Suppressor macrophage treated with lipopolysaccharide for 4 hours (primary cell): ENCODE results near the gene HLCS.

Experiments used
- DNase-seq: peaks from one replicate; pipeline ENCODE4 v3.0.0-alpha.2; 2020

The HLCS gene

GRCh38 chr21:36766511-36766910, 200.0 kb downstream of the HLCS start:
- no peak for DNase-seq

DNA sequence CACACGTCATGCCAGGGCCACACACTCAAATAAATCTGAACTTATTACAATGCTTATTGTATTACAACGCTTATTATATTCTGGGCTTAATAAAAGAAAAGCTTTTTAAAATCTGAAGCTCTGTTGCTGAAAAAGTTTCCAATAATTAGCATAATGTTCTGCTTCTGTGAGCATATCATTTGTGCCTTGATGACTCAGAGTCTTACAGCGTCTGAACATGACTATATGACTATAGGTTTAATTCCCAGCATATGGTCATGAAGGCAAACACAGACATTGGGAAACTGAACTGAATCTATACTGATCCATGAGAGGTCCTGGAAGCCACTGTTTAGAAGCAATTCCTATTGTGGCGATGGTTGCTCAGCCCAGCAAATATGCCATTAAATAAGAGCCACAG, 201.2 kb downstream of the HLCS start:
- DNase-seq = no peak

GRCh38 chr21:36763305-36763704, 203.2 kb downstream of the HLCS start:
- no peak for DNase-seq

DNA sequence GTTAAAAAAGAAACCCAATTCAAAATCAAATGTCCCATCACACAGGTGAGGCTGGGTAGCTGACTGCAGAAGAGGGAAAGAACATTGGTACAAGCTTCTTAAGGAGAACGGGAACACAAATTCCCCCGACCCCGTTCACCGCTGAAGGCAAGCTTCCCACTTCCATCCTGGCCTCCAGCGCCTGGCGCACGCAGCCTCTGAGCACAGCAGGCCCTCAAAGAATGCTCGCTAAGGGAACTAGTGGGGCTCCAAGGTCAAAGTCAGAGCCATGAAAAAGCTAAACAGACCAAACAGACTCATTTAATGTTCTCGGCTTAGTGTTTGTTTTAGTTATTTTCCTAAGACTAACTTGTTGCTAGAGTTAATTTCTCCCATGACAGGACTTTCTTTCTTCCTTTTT, 203.8 kb downstream of the HLCS start:
- no peak for DNase-seq

DNA sequence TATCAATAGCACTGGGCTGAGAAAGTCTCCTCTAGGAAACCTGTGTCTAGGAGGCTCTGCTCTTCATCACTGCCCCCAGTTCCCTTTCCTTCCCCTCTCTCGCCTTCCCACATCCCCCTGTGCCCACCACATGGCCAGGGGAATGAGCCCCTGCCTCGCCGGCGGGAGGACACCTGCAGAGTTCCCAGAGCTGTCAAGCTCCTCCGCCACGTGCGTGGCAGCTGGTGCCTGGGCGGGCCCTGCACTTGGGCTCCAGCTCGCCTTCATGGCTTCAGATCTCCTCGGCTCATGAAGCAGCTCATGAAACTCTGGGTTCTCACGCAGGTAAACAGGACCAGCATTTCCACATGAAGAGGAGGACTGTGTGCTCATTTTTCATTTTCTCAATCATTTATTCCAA, 204.8 kb downstream of the HLCS start:
- DNase-seq = no peak

DNA sequence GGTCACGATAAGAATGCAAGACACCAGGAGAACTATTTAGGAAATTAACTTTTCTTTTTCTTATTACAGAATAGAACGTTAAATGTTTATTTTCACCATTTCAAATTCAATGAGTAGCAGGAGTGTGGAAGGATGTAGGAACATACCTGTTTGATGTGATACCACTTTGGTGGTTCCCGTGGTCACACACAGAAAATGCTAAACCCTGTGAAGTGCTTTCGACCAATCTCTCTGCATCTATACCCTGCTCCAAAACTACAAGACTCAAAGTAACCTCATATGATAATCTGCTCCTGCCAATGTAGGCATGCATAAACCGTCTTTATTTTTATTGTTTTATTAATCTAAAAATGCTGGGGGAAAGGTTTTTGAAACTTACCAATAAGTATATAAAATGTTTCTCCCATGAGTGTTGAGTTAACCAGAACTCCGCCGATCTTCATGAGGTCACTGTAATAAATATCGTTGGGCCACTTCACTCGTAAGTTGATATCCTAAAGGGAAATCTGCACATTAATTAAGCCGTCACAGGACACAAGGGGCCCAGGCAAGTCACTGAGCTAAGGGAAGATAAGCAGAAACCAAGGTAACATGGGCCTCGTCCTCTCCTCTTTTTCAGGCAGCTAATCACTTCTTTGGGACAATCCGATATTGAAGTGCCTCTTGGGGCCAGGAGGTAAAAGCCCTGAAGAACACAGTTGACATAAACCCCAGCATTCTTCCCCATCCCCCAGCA, 207.0 kb downstream of the HLCS start:
- DNase-seq = no peak

GRCh38 chr21:36757196-36757595, 209.3 kb downstream of the HLCS start:
- DNase-seq = no peak

- peak; percentile 2 for DNase-seq
These were observed 209.9 kb downstream of the HLCS start for GRCh38 chr21:36756527-36756926.

DNA sequence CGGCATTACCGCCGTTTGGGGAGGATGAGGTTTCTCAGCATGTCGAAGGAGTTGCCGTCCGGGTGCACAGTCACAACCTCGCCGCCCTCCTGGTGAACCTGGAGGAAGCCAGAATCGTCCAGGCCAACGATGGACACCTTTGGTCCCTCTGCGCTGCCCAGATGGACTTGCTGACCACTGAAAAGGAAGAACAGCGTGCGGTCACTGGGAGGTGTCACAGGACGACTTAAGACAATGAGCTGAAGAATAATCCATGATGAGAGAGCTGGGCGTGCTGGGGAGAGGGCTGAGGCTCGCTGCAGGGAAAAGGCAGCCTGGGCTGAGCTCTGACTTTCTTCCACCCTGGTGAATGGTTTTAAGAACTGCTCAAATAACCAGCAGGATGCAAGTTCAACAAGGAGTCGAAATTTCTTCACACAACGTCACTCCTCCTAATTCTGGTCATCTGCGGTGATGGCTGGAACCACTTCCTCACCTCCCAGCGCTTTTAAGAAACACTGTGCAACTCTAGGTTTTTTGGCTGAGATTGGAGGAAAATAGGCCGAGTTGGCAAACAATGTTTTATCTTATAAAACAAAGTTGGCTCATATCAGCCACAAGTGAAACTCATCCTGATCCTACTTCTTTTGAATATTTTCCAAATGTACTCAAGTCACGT, 212.1 kb downstream of the HLCS start:
- no peak for DNase-seq

DNA sequence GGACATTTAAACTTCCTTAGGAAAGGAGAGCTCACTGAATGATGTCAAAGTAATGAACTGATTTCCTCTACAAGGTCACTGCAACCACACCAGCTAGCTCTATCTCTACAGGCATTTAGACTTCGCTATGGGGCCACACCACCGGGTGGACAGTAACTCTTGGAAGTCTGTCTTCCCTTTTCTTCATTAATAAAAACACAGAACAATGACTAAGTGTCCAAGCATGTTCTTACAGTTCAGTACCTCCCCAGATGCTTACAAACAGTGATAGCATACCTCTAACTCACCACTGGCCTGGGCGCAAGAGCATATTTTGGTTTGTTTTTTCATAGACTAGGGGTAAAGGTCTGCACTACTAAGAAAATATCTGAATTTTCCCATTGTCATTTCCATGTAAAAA, 212.9 kb downstream of the HLCS start:
- no peak for DNase-seq

DNA sequence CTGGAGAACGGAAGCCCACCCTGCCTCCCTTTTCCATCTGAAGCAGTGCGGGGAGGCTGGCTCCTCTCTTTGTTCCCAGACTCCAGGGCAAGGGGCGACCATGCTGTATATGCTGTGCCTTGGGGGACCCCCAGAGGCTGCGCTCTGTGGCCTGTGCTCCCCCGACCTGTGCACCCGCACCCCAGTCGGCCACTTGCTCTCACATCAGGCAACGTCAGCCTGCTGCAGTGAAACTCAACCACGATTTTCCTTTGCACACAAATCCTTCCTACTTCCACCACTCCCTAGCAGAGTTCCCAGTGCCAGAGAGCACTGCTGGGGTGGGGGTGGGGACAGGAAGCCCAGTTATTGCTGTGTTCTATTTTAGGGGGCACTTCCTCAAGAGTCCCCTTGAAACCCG, 215.1 kb downstream of the HLCS start:
- no peak for DNase-seq

DNA sequence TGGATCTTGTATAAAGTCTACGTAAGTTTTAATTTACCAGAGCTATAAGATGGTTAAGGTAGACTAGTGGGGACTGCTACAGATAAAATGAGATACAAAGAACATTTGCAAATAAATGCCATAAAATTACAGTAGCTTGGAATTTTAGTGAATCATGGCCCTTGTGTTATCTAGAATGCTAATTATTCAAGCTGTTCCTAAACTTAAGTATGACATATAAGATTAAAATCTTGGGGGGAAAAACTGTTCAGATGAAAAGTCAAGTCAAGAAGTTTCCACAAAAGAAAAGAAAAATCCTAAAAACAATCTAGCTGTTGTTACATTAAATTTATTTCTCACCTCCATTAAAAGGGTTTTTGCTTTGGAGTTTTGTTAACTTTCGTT, 215.9 kb downstream of the HLCS start:
- DNase-seq = no peak

- DNase-seq = no peak
These were observed 216.4 kb downstream of the HLCS start for GRCh38 chr21:36749935-36750575.

- DNase-seq = peak; percentile 49
These were observed 218.6 kb downstream of the HLCS start for GRCh38 chr21:36747815-36748383.

- no peak for DNase-seq
These were observed 219.2 kb downstream of the HLCS start for GRCh38 chr21:36747041-36747814.

GRCh38 chr21:36745459-36745858, 221.0 kb downstream of the HLCS start:
- DNase-seq = no peak

GRCh38 chr21:36744560-36745231, 221.8 kb downstream of the HLCS start:
- DNase-seq = no peak

- no peak for DNase-seq
These were observed 222.3 kb downstream of the HLCS start for GRCh38 chr21:36744190-36744559.

DNA sequence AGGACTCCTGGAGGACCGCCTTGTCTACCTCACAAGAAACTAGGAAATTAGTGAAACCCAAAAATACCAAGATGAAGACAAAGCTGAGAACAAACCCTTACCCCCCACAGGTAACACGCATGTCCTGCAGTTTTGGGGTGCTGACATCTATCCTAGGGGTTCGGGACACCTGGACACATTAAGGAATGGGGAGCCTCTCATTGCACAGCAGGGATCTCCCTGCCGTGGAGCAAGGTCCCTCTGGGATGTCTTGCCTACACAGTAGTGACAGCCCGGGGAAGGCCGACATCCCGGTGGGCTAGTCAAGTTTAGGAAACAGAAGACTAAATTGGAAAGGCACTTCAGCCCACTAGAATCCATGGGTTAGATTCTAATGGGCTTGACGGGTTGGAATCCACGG, 223.0 kb downstream of the HLCS start:
- DNase-seq = no peak

DNA sequence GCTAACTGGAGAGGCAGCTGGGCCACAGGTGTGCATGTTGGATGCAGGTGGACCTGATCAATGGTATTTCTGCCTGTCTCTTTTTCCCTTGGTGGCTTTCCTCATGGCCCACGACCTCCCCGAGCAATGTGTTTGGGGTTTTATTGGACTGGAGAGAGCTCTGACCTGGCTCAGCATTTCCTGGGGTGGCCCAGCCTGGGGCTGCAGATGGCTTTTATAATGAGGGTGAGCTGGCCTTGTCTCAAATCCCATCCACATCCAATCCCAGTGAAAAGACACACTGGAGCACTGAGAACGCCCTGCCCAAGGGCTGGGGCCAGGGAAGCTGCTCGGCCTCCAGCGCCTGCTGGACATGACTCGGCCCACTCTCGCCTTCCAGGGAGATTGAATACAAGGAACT, 223.5 kb downstream of the HLCS start:
- no peak for DNase-seq

- no peak for DNase-seq
These were observed 225.0 kb downstream of the HLCS start for GRCh38 chr21:36741506-36741905.

DNA sequence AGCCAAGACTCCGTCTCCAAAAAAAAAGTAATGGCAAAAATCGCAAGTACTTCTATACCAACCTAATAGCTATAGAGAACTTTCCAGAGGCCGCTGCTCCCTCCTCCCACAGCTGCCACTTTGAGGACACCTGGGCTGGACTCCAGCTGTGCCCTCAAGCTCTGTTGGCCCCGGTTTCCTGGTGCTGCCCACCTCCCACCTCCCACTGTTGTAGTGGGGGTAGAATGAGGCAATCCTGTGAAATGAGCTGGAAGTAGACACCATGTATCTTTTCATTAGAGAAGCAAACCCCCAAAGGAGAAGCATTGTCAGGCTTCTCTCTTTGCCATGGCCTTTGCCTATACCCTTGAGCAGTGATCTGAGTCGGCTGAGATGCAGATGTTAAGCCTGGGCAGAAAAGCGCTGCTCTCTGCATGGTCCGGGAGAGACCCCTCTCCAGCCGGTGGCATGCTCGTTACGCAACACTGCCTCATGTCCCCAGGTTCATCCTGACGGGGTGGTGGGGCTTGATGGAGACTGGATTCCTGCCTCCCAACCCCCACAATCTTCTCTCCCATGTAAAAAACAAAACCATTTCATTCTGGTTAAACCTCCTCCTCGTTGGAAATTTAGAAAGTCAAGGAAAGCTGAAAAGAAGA, 227.9 kb downstream of the HLCS start:
- DNase-seq = no peak
